HG02943 (cell line): Measurements from ENCODE around the gene CDKN2B-AS1.

Source experiments
- ATAC-seq: cut with Tn5 transposase; IDR thresholded peaks from one replicate; pipeline ENCODE4 v1.9.1; 2021; ENCODE audit warnings: mild to moderate bottlenecking, low read depth, moderate library complexity; ENCODE audit not compliant: unreplicated experiment

The CDKN2B-AS1 gene

GRCh38 chr9:22005021-22005701 lies 10.6 kb downstream of the CDKN2B-AS1 start:
- ATAC-seq: no peak

GRCh38 chr9:22005702-22006606 lies 11.4 kb downstream of the CDKN2B-AS1 start:
- no peak for ATAC-seq

GRCh38 chr9:22008384-22008716 lies 13.8 kb downstream of the CDKN2B-AS1 start:
- ATAC-seq: no peak

- ATAC-seq: peak; percentile 91
These were observed 14.3 kb downstream of the CDKN2B-AS1 start, which contains the start of gene CDKN2B for GRCh38 chr9:22008717-22009505. Gene CDKN2B, minus strand, starts transcription at chr9:22009305. Its CDS starts 352 bp downstream, at chr9:22008953.

- ATAC-seq: peak; percentile 29
These were observed 14.9 kb downstream of the CDKN2B-AS1 start for GRCh38 chr9:22009506-22009867.

- ATAC-seq: no peak
These were observed 16.5 kb downstream of the CDKN2B-AS1 start for GRCh38 chr9:22010866-22011625.

- ATAC-seq: no peak
These were observed 27.8 kb downstream of the CDKN2B-AS1 start for GRCh38 chr9:22022396-22022795.

GRCh38 chr9:22026696-22027095 lies 32.1 kb downstream of the CDKN2B-AS1 start:
- ATAC-seq: no peak

GRCh38 chr9:22028394-22028793 lies 33.8 kb downstream of the CDKN2B-AS1 start:
- no peak for ATAC-seq

- ATAC-seq: no peak
These were observed 34.6 kb downstream of the CDKN2B-AS1 start for GRCh38 chr9:22029231-22029630.

- ATAC-seq: no peak
These were observed 35.6 kb downstream of the CDKN2B-AS1 start for GRCh38 chr9:22030101-22030598.

- no peak for ATAC-seq
These were observed 37.2 kb downstream of the CDKN2B-AS1 start for GRCh38 chr9:22031655-22032411.

GRCh38 chr9:22033012-22033630 lies 38.5 kb downstream of the CDKN2B-AS1 start:
- ATAC-seq: no peak

- ATAC-seq: no peak
These were observed 41.0 kb downstream of the CDKN2B-AS1 start for GRCh38 chr9:22035591-22036011.

GRCh38 chr9:22036866-22037626 lies 42.5 kb downstream of the CDKN2B-AS1 start:
- ATAC-seq: no peak

GRCh38 chr9:22037954-22038690 lies 43.5 kb downstream of the CDKN2B-AS1 start:
- no peak for ATAC-seq

GRCh38 chr9:22039258-22039657 lies 44.7 kb downstream of the CDKN2B-AS1 start:
- no peak for ATAC-seq
